ENCODE measurements around the gene GIPC1.

DNA sequence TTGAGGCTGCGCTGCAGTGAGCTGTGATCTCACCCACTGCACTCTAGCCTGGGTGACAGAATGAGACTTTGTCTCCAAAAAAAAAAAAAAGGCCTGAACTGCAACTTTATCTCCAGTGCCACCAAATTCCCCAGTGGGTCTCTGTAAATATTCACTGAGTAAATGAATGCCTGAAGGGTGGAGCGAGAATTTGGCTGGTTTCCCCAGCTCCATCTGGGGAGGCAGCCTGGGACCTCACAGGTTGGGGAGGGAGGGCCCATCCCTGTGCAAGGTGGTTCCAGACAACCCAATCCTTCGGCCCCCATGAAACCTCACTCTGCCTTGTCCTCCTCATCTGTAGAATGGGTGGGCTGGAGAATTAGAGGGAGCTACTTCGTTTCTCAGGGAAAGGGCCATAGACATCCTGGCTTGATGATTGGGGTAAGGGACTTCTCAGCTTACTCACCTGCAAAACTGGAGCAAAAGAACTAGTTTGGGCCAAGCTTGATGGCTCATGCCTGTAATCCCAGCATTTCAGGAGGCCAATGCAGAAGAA is 67.0 kb downstream of the GIPC1 start:
- no peak for TF ChIP-seq EZH2 (IDR thresholded peaks at IDR 0.05; ENCODE audit: borderline replicate concordance, low read length)
- TF ChIP-seq, protein P1, sequence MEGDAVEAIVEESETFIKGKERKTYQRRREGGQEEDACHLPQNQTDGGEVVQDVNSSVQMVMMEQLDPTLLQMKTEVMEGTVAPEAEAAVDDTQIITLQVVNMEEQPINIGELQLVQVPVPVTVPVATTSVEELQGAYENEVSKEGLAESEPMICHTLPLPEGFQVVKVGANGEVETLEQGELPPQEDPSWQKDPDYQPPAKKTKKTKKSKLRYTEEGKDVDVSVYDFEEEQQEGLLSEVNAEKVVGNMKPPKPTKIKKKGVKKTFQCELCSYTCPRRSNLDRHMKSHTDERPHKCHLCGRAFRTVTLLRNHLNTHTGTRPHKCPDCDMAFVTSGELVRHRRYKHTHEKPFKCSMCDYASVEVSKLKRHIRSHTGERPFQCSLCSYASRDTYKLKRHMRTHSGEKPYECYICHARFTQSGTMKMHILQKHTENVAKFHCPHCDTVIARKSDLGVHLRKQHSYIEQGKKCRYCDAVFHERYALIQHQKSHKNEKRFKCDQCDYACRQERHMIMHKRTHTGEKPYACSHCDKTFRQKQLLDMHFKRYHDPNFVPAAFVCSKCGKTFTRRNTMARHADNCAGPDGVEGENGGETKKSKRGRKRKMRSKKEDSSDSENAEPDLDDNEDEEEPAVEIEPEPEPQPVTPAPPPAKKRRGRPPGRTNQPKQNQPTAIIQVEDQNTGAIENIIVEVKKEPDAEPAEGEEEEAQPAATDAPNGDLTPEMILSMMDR (IDR thresholded peaks at IDR 0.05; ENCODE audit: low read length): no peak

Measured in OCI-LY1 (cell line).